ENCODE measurements around the gene SAG.

- TF ChIP-seq POLR2A (IDR thresholded peaks at IDR 0.05) = no peak
- TF ChIP-seq, protein P1, sequence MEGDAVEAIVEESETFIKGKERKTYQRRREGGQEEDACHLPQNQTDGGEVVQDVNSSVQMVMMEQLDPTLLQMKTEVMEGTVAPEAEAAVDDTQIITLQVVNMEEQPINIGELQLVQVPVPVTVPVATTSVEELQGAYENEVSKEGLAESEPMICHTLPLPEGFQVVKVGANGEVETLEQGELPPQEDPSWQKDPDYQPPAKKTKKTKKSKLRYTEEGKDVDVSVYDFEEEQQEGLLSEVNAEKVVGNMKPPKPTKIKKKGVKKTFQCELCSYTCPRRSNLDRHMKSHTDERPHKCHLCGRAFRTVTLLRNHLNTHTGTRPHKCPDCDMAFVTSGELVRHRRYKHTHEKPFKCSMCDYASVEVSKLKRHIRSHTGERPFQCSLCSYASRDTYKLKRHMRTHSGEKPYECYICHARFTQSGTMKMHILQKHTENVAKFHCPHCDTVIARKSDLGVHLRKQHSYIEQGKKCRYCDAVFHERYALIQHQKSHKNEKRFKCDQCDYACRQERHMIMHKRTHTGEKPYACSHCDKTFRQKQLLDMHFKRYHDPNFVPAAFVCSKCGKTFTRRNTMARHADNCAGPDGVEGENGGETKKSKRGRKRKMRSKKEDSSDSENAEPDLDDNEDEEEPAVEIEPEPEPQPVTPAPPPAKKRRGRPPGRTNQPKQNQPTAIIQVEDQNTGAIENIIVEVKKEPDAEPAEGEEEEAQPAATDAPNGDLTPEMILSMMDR (IDR thresholded peaks at IDR 0.05) = no peak
- no peak for TF ChIP-seq POLR2AphosphoS5 (IDR thresholded peaks at IDR 0.05)
Observed at GRCh38 chr2:233289648-233290047, 18.0 kb upstream of the SAG start.
